Stomach (tissue), 9 donors: Measurements from ENCODE around the gene KCNH6. TPM values are rescaled to one million over a fixed set of nuclear protein-coding genes. Genes with fewer than 3 reads are reported as not detected.

Source experiments
- DNase-seq, 2 donors: peaks; one replicate each; pipeline versions ENCODE4 v3.0.0 to v3.0.0-alpha.2; 2013 to 2019
- H3K27ac ChIP-seq, 5 donors: fragments of 200-600 bp in 4 of 5; sonication (generic) in 4 of 5; one replicate each; pipeline ENCODE4 v1.5.1; 2013 to 2019; ENCODE audit warnings: mild to moderate bottlenecking in 1 of 5, moderate library complexity in 1 of 5
- H3K27me3 ChIP-seq, 3 donors: fragments of 200-600 bp; sonication (generic); one replicate each; pipeline ENCODE4 v1.5.1; 2017 to 2019; ENCODE audit warnings: mixed run types in 1 of 3
- H3K36me3 ChIP-seq, 4 donors: fragments of 200-600 bp; sonication (generic); 1 replicate in 3 of 4; 2 replicates in 1 of 4; pipeline ENCODE4 v1.5.1; 2016 to 2019
- H3K4me1 ChIP-seq, 4 donors: fragments of 200-600 bp; sonication (generic); one replicate each; pipeline ENCODE4 v1.5.1; 2016 to 2019
- H3K4me3 ChIP-seq, 4 donors: fragments of 200-600 bp; sonication (generic) in 3 of 4; one replicate each; pipeline ENCODE4 v1.5.1; 2016 to 2019; ENCODE audit warnings: mild to moderate bottlenecking in 1 of 4
- H3K9me3 ChIP-seq, 4 donors: fragments of 200-600 bp; sonication (generic); one replicate each; pipeline ENCODE4 v1.5.1; 2016 to 2019
- CTCF ChIP-seq, 7 experiments: fragments of 450-650 bp in 4 of 7; fragments of 200-600 bp in 3 of 7; sonication (generic) in 3 of 7; IDR thresholded peaks; one replicate each; pipeline ENCODE4 v1.5.1; 2016 to 2019; ENCODE audit warnings: antibody characterized with exemption in 7 of 7, control low read depth in 2 of 7, mild to moderate bottlenecking in 1 of 7
- EP300 ChIP-seq: sonication (generic); formaldehyde crosslinking; IDR thresholded peaks from one replicate; pipeline ENCODE4 v1.6.1; 2017; ENCODE audit warnings: antibody characterized with exemption
- POLR2A ChIP-seq, 4 donors: fragments of 450-650 bp; IDR thresholded peaks; one replicate each; pipeline ENCODE4 v1.6.1; 2016; ENCODE audit warnings: antibody characterized with exemption in 4 of 4, control low read depth in 2 of 4, mild to moderate bottlenecking in 1 of 4, moderate library complexity in 1 of 4
- POLR2AphosphoS5 ChIP-seq, 3 donors: sonication (generic); formaldehyde crosslinking; IDR thresholded peaks; one replicate each; pipeline ENCODE4 v1.6.1; 2016; ENCODE audit warnings: antibody characterized with exemption in 3 of 3
- WGBS, 5 donors: extraction: QIAGEN DNeasy Blood & Tissue Kit in 3 of 5; methylation state at CpG; one replicate each; pipeline versions ENCODE4 v1.1.5 to v1.1.7; 2013 to 2018; 5-methylcytosine and 5-hydroxymethylcytosine counted together
- intact Hi-C: fragments of 100-400 bp; cut with DNase I; formaldehyde crosslinking; loops from one replicate; pipeline ENCODE4 v1.15.1; 2023; ENCODE audit warnings: low total_unique reads
- polyA plus RNA-seq, 3 donors: library from polyadenylated mRNA; stranded (reverse); fragments of 200-250 nt; gene quantifications; one replicate each; pipeline ENCODE4 v1.2.3, GENCODE V29; 2013
- total RNA-seq, 5 donors: library from RNA; depleted of rRNA; stranded (reverse); fragments of >200 nt; gene quantifications; one replicate each; pipeline versions ENCODE4 v1.1.0 to v1.2.3, GENCODE V29; 2014 to 2016
- donor health status: healthy with polysubstance abuse.
- donor health status: Bipolar disorder and iron deficiency.
- donor health status: healthy.

The KCNH6 gene
- total and polyA plus RNA-seq, 8 donors, result 0.20 to 2.3 (median 0.45) TPM; not detected in 1

GRCh38 chr17:63483038-63483437, 40.1 kb upstream of the KCNH6 start:
- peaks cover 0 to 38% (median 3%) of the 10 kb centered on the region in 3 donors for H3K27me3 ChIP-seq
- H3K9me3 ChIP-seq, result no peaks in the 10 kb centered on the region
- no peak for DNase-seq
- 79 to 92% (median 89%) methylated on average over 10 of the region's 10 CpGs for WGBS, 5 donors
- intact Hi-C loops, result no loop called here
- peaks cover 2 to 13% (median 12%) of the 10 kb centered on the region in 4 donors for H3K4me1 ChIP-seq
- H3K4me3 ChIP-seq, result no peak overlapping the region
- no peaks in the 10 kb centered on the region for H3K36me3 ChIP-seq
- no peak overlapping the region for H3K27ac ChIP-seq
- no peak for TF ChIP-seq POLR2AphosphoS5 (IDR thresholded peaks at IDR 0.05)
- no peak for TF ChIP-seq EP300
- no peak for TF ChIP-seq POLR2A (IDR thresholded peaks at IDR 0.05)
- no peak for TF ChIP-seq CTCF (IDR thresholded peaks at IDR 0.05)

GRCh38 chr17:63483655-63484575, 39.2 kb upstream of the KCNH6 start:
- DNase-seq, result no peak

GRCh38 chr17:63486317-63487013, 36.7 kb upstream of the KCNH6 start:
- H3K4me3 ChIP-seq, result no peak overlapping the region
- no peaks in the 10 kb centered on the region for H3K36me3 ChIP-seq
- H3K27me3 ChIP-seq, result peaks cover 0 to 5% (median 0%) of the 10 kb centered on the region in 3 donors
- DNase-seq, result no peak
- H3K9me3 ChIP-seq, result no peaks in the 10 kb centered on the region
- H3K4me1 ChIP-seq, result no peaks in the 10 kb centered on the region
- WGBS, 5 donors, result 74 to 82% (median 77%) methylated on average over 9 to 12 of the region's 12 CpGs
- no peak for TF ChIP-seq POLR2A (IDR thresholded peaks at IDR 0.05)
- no peak for TF ChIP-seq POLR2AphosphoS5 (IDR thresholded peaks at IDR 0.05)
- no peak for TF ChIP-seq CTCF (IDR thresholded peaks at IDR 0.05)
- no peak for TF ChIP-seq EP300
- intact Hi-C loops, result no loop called here
- no peak overlapping the region for H3K27ac ChIP-seq

More at GRCh38 chr17:63483655-63484575, 39.2 kb upstream of the KCNH6 start:
- no peak for TF ChIP-seq EP300
- no peaks in the 10 kb centered on the region for H3K9me3 ChIP-seq
- H3K27ac ChIP-seq, result no peak overlapping the region
- peaks cover 0 to 29% (median 0%) of the 10 kb centered on the region in 3 donors for H3K27me3 ChIP-seq
- intact Hi-C loops, result no loop called here
- WGBS, 5 donors, result 87 to 95% (median 94%) methylated on average over 11 to 16 of the region's 16 CpGs
- no peak overlapping the region for H3K4me3 ChIP-seq
- H3K36me3 ChIP-seq, result no peaks in the 10 kb centered on the region
- H3K4me1 ChIP-seq, result peaks cover 0 to 4% (median 3%) of the 10 kb centered on the region in 4 donors

GRCh38 chr17:63487014-63487339, 36.2 kb upstream of the KCNH6 start:
- intact Hi-C loops, result no loop called here
- DNase-seq, result no peak
- Histone ChIP-seq H3K9me3 (no peaks in the 10 kb centered on the region), H3K27ac (no peak overlapping the region), H3K36me3 (no peaks in the 10 kb centered on the region), H3K4me3 (no peak overlapping the region), H3K27me3 (no peaks in the 10 kb centered on the region), H3K4me1 (no peaks in the 10 kb centered on the region)
- TF ChIP-seq POLR2A (IDR thresholded peaks at IDR 0.05), result no peak
- no peak for TF ChIP-seq CTCF (IDR thresholded peaks at IDR 0.05)
- no peak for TF ChIP-seq EP300
- no peak for TF ChIP-seq POLR2AphosphoS5 (IDR thresholded peaks at IDR 0.05)
- WGBS, 5 donors, result 84 to 89% (median 87%) methylated on average over 8 to 11 of the region's 11 CpGs
